Frontal cortex (tissue), 1 donor: ENCODE measurements around the gene NPTX1. TPM values are rescaled to one million over a fixed set of nuclear protein-coding genes. Genes with fewer than 3 reads are reported as not detected.

ENCODE experiments used
- small RNA-seq: library from RNA; depleted of rRNA; stranded (forward); fragments of <200 nt; gene quantifications from one replicate; pipeline ENCODE3, GENCODE V24; 2014
- total RNA-seq: library from RNA; depleted of rRNA; stranded (reverse); fragments of >200 nt; gene quantifications from one replicate; pipeline ENCODE4 v1.2.3, GENCODE V29; 2014

NPTX1 gene
- total RNA-seq, 1 donor from 2014 or later: 6.1 TPM

Small RNAs within 50 kb of the gene (small RNA-seq; reads per million reads assigned to genes)
- gene AC120024.2: not detected
- not detected for gene AC120024.3
- not detected for gene MIR4730

Other genes starting within 250 kb of the NPTX1 start
- gene RNF213, start 215.8 kb downstream of the NPTX1 start, total RNA-seq: 12.2 TPM
- gene ENDOV, start 61.4 kb downstream of the NPTX1 start, total RNA-seq: 13.9 TPM
- gene RPTOR, start 68.2 kb upstream of the NPTX1 start, total RNA-seq: 12.2 TPM